Measurements from ENCODE around the gene JCAD.
"Not testable (repeated sequence)": the region's sequence is repeated elsewhere in the genome, so short reads cannot be mapped to it uniquely, and the experiment has no call there.

Gene JCAD

GRCh38 chr10:30002426-30003266, 56.7 kb downstream of the JCAD start:
- Mint-ChIP-seq H3K27me3 (peaks cover 47% of the 10 kb centered on the region), H3K9me3 (peaks cover 4% of the 10 kb centered on the region), H3K4me1 (peaks cover 10% of the 10 kb centered on the region), H3K27ac (no peak overlapping the region), H3K4me3 (no peak overlapping the region), H3K36me3 (no peaks in the 10 kb centered on the region)
- peak; percentile 59 for ATAC-seq

GRCh38 chr10:30000802-30001571, 58.4 kb downstream of the JCAD start:
- Mint-ChIP-seq H3K4me3 (no peak overlapping the region), H3K27ac (no peak overlapping the region), H3K9me3 (peaks cover 4% of the 10 kb centered on the region), H3K4me1 (peaks cover 10% of the 10 kb centered on the region), H3K27me3 (peaks cover 46% of the 10 kb centered on the region), H3K36me3 (no peaks in the 10 kb centered on the region)
- no peak for ATAC-seq

GRCh38 chr10:29998142-29998808, 61.1 kb downstream of the JCAD start:
- peaks cover 10% of the 10 kb centered on the region for H3K4me1 Mint-ChIP-seq
- no peaks in the 10 kb centered on the region for H3K9me3 Mint-ChIP-seq
- peak; percentile 65 for ATAC-seq
- no peak overlapping the region for H3K4me3 Mint-ChIP-seq
- peaks cover 58% of the 10 kb centered on the region for H3K27me3 Mint-ChIP-seq
- no peaks in the 10 kb centered on the region for H3K36me3 Mint-ChIP-seq
- H3K27ac Mint-ChIP-seq = no peak overlapping the region

- Mint-ChIP-seq H3K9me3 (no peaks in the 10 kb centered on the region), H3K4me1 (no peaks in the 10 kb centered on the region), H3K36me3 (no peaks in the 10 kb centered on the region), H3K27me3 (peaks cover 69% of the 10 kb centered on the region), H3K27ac (no peak overlapping the region), H3K4me3 (no peak overlapping the region)
- ATAC-seq = no peak
These were observed 64.6 kb downstream of the JCAD start for GRCh38 chr10:29994811-29995210.

GRCh38 chr10:29993319-29993915, 66.0 kb downstream of the JCAD start:
- Mint-ChIP-seq H3K9me3 (no peaks in the 10 kb centered on the region), H3K36me3 (no peaks in the 10 kb centered on the region), H3K27ac (no peak overlapping the region), H3K4me1 (no peaks in the 10 kb centered on the region), H3K4me3 (no peak overlapping the region), H3K27me3 (peaks cover 63% of the 10 kb centered on the region)
- ATAC-seq = no peak

- Mint-ChIP-seq H3K4me3 (no peak overlapping the region), H3K27me3 (peaks cover 58% of the 10 kb centered on the region), H3K9me3 (no peaks in the 10 kb centered on the region), H3K27ac (no peak overlapping the region), H3K36me3 (no peaks in the 10 kb centered on the region), H3K4me1 (no peaks in the 10 kb centered on the region)
- no peak for ATAC-seq
These were observed 66.5 kb downstream of the JCAD start for GRCh38 chr10:29992914-29993313.

GRCh38 chr10:29991382-29991781, 68.0 kb downstream of the JCAD start:
- peaks cover 45% of the 10 kb centered on the region for H3K27me3 Mint-ChIP-seq

GRCh38 chr10:29987471-29987870, 71.9 kb downstream of the JCAD start:
- no peak for ATAC-seq
- no peak overlapping the region for H3K4me3 Mint-ChIP-seq
- H3K9me3 Mint-ChIP-seq = peaks cover 10% of the 10 kb centered on the region
- H3K27ac Mint-ChIP-seq = no peak overlapping the region
- no peaks in the 10 kb centered on the region for H3K4me1 Mint-ChIP-seq
- no peaks in the 10 kb centered on the region for H3K36me3 Mint-ChIP-seq
- H3K27me3 Mint-ChIP-seq = peaks cover 13% of the 10 kb centered on the region

More at GRCh38 chr10:29991382-29991781, 68.0 kb downstream of the JCAD start:
- no peak overlapping the region for H3K27ac Mint-ChIP-seq
- H3K9me3 Mint-ChIP-seq = no peaks in the 10 kb centered on the region
- no peak overlapping the region for H3K4me3 Mint-ChIP-seq
- ATAC-seq = no peak
- no peaks in the 10 kb centered on the region for H3K36me3 Mint-ChIP-seq
- no peaks in the 10 kb centered on the region for H3K4me1 Mint-ChIP-seq

GRCh38 chr10:29982997-29983648, 76.3 kb downstream of the JCAD start:
- Mint-ChIP-seq H3K27ac (no peak overlapping the region), H3K27me3 (no peaks in the 10 kb centered on the region), H3K4me1 (no peaks in the 10 kb centered on the region), H3K36me3 (no peaks in the 10 kb centered on the region), H3K4me3 (no peak overlapping the region), H3K9me3 (peaks cover 10% of the 10 kb centered on the region)
- ATAC-seq = no peak

GRCh38 chr10:29981510-29981909, 77.9 kb downstream of the JCAD start:
- no peaks in the 10 kb centered on the region for H3K4me1 Mint-ChIP-seq
- peaks cover 8% of the 10 kb centered on the region for H3K27me3 Mint-ChIP-seq
- H3K9me3 Mint-ChIP-seq = peaks cover 10% of the 10 kb centered on the region
- H3K4me3 Mint-ChIP-seq = no peak overlapping the region
- H3K27ac Mint-ChIP-seq = no peak overlapping the region
- no peaks in the 10 kb centered on the region for H3K36me3 Mint-ChIP-seq
- ATAC-seq = no peak

GRCh38 chr10:29980084-29980483, 79.3 kb downstream of the JCAD start:
- Mint-ChIP-seq H3K27me3 (peaks cover 15% of the 10 kb centered on the region), H3K27ac (no peak overlapping the region), H3K4me1 (no peaks in the 10 kb centered on the region), H3K9me3 (peaks cover 10% of the 10 kb centered on the region), H3K4me3 (no peak overlapping the region), H3K36me3 (no peaks in the 10 kb centered on the region)
- ATAC-seq = no peak

GRCh38 chr10:29979421-29979779, 80.0 kb downstream of the JCAD start:
- not testable (repeated sequence) for H3K36me3 Mint-ChIP-seq, H3K27ac Mint-ChIP-seq, ATAC-seq, H3K4me3 Mint-ChIP-seq, H3K4me1 Mint-ChIP-seq
- peaks cover 16% of the 10 kb centered on the region for H3K9me3 Mint-ChIP-seq
- peaks cover 16% of the 10 kb centered on the region for H3K27me3 Mint-ChIP-seq

GRCh38 chr10:29977171-29977570, 82.2 kb downstream of the JCAD start:
- H3K27me3 Mint-ChIP-seq = peaks cover 16% of the 10 kb centered on the region
- H3K36me3 Mint-ChIP-seq = no peaks in the 10 kb centered on the region

GRCh38 chr10:29976134-29976533, 83.3 kb downstream of the JCAD start:
- no peak for ATAC-seq

More at GRCh38 chr10:29977171-29977570, 82.2 kb downstream of the JCAD start:
- H3K4me3 Mint-ChIP-seq = no peak overlapping the region
- no peak for ATAC-seq
- H3K4me1 Mint-ChIP-seq = no peaks in the 10 kb centered on the region
- H3K9me3 Mint-ChIP-seq = peaks cover 5% of the 10 kb centered on the region
- no peak overlapping the region for H3K27ac Mint-ChIP-seq

GRCh38 chr10:29974773-29975172, 84.6 kb downstream of the JCAD start:
- peaks cover 16% of the 10 kb centered on the region for H3K27me3 Mint-ChIP-seq
- no peak for ATAC-seq
- H3K4me1 Mint-ChIP-seq = no peaks in the 10 kb centered on the region
- H3K27ac Mint-ChIP-seq = no peak overlapping the region
- H3K4me3 Mint-ChIP-seq = no peak overlapping the region
- no peaks in the 10 kb centered on the region for H3K36me3 Mint-ChIP-seq
- peaks cover 5% of the 10 kb centered on the region for H3K9me3 Mint-ChIP-seq

More at GRCh38 chr10:29976134-29976533, 83.3 kb downstream of the JCAD start:
- H3K27ac Mint-ChIP-seq = no peak overlapping the region
- H3K4me1 Mint-ChIP-seq = no peaks in the 10 kb centered on the region
- no peak overlapping the region for H3K4me3 Mint-ChIP-seq
- H3K9me3 Mint-ChIP-seq = peaks cover 5% of the 10 kb centered on the region
- H3K27me3 Mint-ChIP-seq = peaks cover 16% of the 10 kb centered on the region
- H3K36me3 Mint-ChIP-seq = no peaks in the 10 kb centered on the region
